HepG2 (cell line): Measurements from ENCODE around the gene UNC5CL. TPM values are rescaled to one million over a fixed set of nuclear protein-coding genes. Genes with fewer than 3 reads are reported as not detected.

Experiments
- ATF6 ChIP-seq: sonication (generic); formaldehyde crosslinking; conservative IDR thresholded peaks from 2 replicates; pipeline ENCODE4 v1.4.0; 2020; ENCODE audit warnings: missing genetic modification reagents
- BORCS8-MEF2B ChIP-seq: sonication (generic); formaldehyde crosslinking; IDR thresholded peaks from 2 replicates; pipeline ENCODE4 v1.8.0; 2022; ENCODE audit warnings: mild to moderate bottlenecking, missing genetic modification reagents
- CCDC6 ChIP-seq: sonication (generic); formaldehyde crosslinking; IDR thresholded peaks from 2 replicates; pipeline ENCODE4 v1.8.1; 2022; ENCODE audit warnings: mild to moderate bottlenecking, missing genetic modification reagents, moderate library complexity
- DR1 ChIP-seq: sonication (generic); formaldehyde crosslinking; IDR thresholded peaks from 2 replicates; pipeline ENCODE4 v1.8.0; 2021; ENCODE audit warnings: mild to moderate bottlenecking, missing genetic modification reagents, inconsistent platforms
- ESRRA ChIP-seq: sonication (generic); formaldehyde crosslinking; IDR thresholded peaks from 2 replicates; pipeline ENCODE4 v1.5.1; 2020; ENCODE audit warnings: mild to moderate bottlenecking, low read depth, missing genetic modification reagents
- HIC2 ChIP-seq: sonication (generic); formaldehyde crosslinking; IDR thresholded peaks from 2 replicates; pipeline ENCODE4 v1.9.0; 2022; ENCODE audit warnings: low read depth, missing genetic modification reagents
- IKZF1 ChIP-seq: fragments of 450-650 bp; IDR thresholded peaks from 2 replicates; pipeline ENCODE4 v1.7.1; 2016
- IRX3 ChIP-seq: sonication (generic); formaldehyde crosslinking; IDR thresholded peaks from 2 replicates; pipeline ENCODE4 v1.8.1; 2023; ENCODE audit warnings: mild to moderate bottlenecking, low read depth, missing genetic modification reagents, borderline replicate concordance
- KDM4B ChIP-seq: sonication (generic); formaldehyde crosslinking; IDR thresholded peaks from 2 replicates; pipeline ENCODE4 v1.4.0; 2020; ENCODE audit warnings: missing genetic modification reagents
- KLF9 ChIP-seq: IDR thresholded peaks from 2 replicates; pipeline ENCODE4 v1.6.1; 2016; ENCODE audit warnings: low read depth
- NFYB ChIP-seq: sonication (generic); formaldehyde crosslinking; IDR thresholded peaks from 2 replicates; pipeline ENCODE4 v1.4.0; 2020; ENCODE audit warnings: missing genetic modification reagents
- NFYC ChIP-seq: IDR thresholded peaks from 2 replicates; pipeline ENCODE4 v1.6.1; 2016; ENCODE audit warnings: missing genetic modification reagents, missing compliant biosample characterization
- POLR2G ChIP-seq: fragments of 200-400 bp; formaldehyde crosslinking; IDR thresholded peaks from 2 replicates; pipeline ENCODE4 v1.6.1; 2018; ENCODE audit warnings: mild to moderate bottlenecking, low read depth, low read length, moderate library complexity
- SMAD9 ChIP-seq: sonication (generic); formaldehyde crosslinking; IDR thresholded peaks from 2 replicates; pipeline ENCODE4 v1.5.1; 2020; ENCODE audit warnings: mild to moderate bottlenecking, missing genetic modification reagents
- TARDBP ChIP-seq: sonication (generic); formaldehyde crosslinking; IDR thresholded peaks from 2 replicates; pipeline ENCODE4 v1.8.0; 2022; ENCODE audit warnings: mild to moderate bottlenecking, missing genetic modification reagents
- ZBTB1 ChIP-seq: sonication (generic); formaldehyde crosslinking; IDR thresholded peaks from 2 replicates; pipeline ENCODE4 v1.4.0; 2020; ENCODE audit warnings: missing genetic modification reagents, borderline replicate concordance
- ZBTB39 ChIP-seq: sonication (generic); formaldehyde crosslinking; IDR thresholded peaks from 2 replicates; pipeline ENCODE4 v1.5.0; 2020; ENCODE audit warnings: missing genetic modification reagents
- ZNF12 ChIP-seq: sonication (generic); formaldehyde crosslinking; IDR thresholded peaks from 2 replicates; pipeline ENCODE4 v1.5.0; 2020; ENCODE audit warnings: missing genetic modification reagents
- ZNF256 ChIP-seq: sonication (generic); formaldehyde crosslinking; conservative IDR thresholded peaks from 2 replicates; pipeline ENCODE4 v1.4.0; 2020; ENCODE audit warnings: missing genetic modification reagents
- ZNF260 ChIP-seq: sonication (generic); formaldehyde crosslinking; IDR thresholded peaks from 2 replicates; pipeline ENCODE4 v1.4.0; 2020; ENCODE audit warnings: missing genetic modification reagents, low read depth, mild to moderate bottlenecking, borderline replicate concordance
- ZNF354B ChIP-seq: sonication (generic); formaldehyde crosslinking; IDR thresholded peaks from 2 replicates; pipeline ENCODE4 v1.8.0; 2022; ENCODE audit warnings: mild to moderate bottlenecking, missing genetic modification reagents
- ZNF580 ChIP-seq: IDR thresholded peaks from 2 replicates; pipeline ENCODE4 v1.6.1; 2016; ENCODE audit warnings: low read depth, borderline replicate concordance
- ZNF619 ChIP-seq: sonication (generic); formaldehyde crosslinking; IDR thresholded peaks from 2 replicates; pipeline ENCODE4 v1.4.0; 2020; ENCODE audit warnings: mild to moderate bottlenecking, missing genetic modification reagents
- ZNF670 ChIP-seq: sonication (generic); formaldehyde crosslinking; IDR thresholded peaks from 2 replicates; pipeline ENCODE4 v1.8.0; 2022; ENCODE audit warnings: mild to moderate bottlenecking, missing genetic modification reagents, borderline replicate concordance
- ZNF781 ChIP-seq: sonication (generic); formaldehyde crosslinking; IDR thresholded peaks from 2 replicates; pipeline ENCODE4 v1.5.1; 2020; ENCODE audit warnings: borderline replicate concordance, mild to moderate bottlenecking, missing genetic modification reagents; ENCODE audit errors: not compliant biosample characterization
- polyA plus RNA-seq, 8 experiments: library from polyadenylated mRNA; depleted of rRNA in 3 of 8; stranded (reverse) in 7 of 8; unstranded in 1 of 8; fragments of >200 nt; fragmentation: Illumina TruSeq in 4 of 8; extraction: Trizol in 4 of 8; gene quantifications; 2 replicates each; pipeline versions ENCODE4 v1.2.1 to v1.2.3, GENCODE V29; 2011 to 2016; ENCODE audit warnings: low read depth in 4 of 8, missing spikeins in 1 of 8, mixed read lengths in 1 of 8; ENCODE audit not compliant: insufficient read depth in 1 of 8
- total RNA-seq, 5 experiments: library from RNA; depleted of rRNA; stranded (reverse); fragments of >200 nt; fragmentation: Illumina TruSeq; extraction: Trizol; gene quantifications; 2 replicates each; pipeline ENCODE4 v1.2.3, GENCODE V29; 2016; ENCODE audit warnings: low read depth in 1 of 5

The UNC5CL gene
- total and polyA plus RNA-seq, 2 of the 13 experiments (the other 11 are each of a cell fraction or from before 2014, with no cell fraction given), result 2.4 to 2.5 TPM

- TF ChIP-seq ATF6 (CRISPR knock-in tag) (no peak), IKZF1 (no peak), ZNF781 (peak; percentile 62), SMAD9 (CRISPR knock-in tag) (no peak), POLR2G (peak; percentile 98), BORCS8-MEF2B (CRISPR knock-in tag) (no peak; the same call in 1 of the 2 replicates), ESRRA (CRISPR knock-in tag) (no peak; the same call in 1 of the 2 replicates), NFYB (peak; percentile 76), IRX3 (CRISPR knock-in tag) (no peak), ZNF670 (CRISPR knock-in tag) (peak; percentile 6; the same call in 1 of the 2 replicates), ZBTB1 (no peak), HIC2 (CRISPR knock-in tag) (no peak), NFYC (CRISPR knock-in tag) (peak; percentile 71; the same call in 1 of the 2 replicates), TARDBP (CRISPR knock-in tag) (peak; percentile 7; the same call in 1 of the 2 replicates), CCDC6 (CRISPR knock-in tag) (peak; percentile 57; the same call in 1 of the 2 replicates), ZNF619 (peak; percentile 95), KLF9 (CRISPR knock-in tag) (peak; percentile 69), ZNF256 (CRISPR knock-in tag) (0 out of 2 replicates have a peak, but pooled peaks have one; percentile 24), KDM4B (CRISPR knock-in tag) (no peak), ZNF580 (CRISPR knock-in tag) (peak; percentile 83), ZBTB39 (CRISPR knock-in tag) (no peak), DR1 (peak; percentile 34), ZNF12 (CRISPR knock-in tag) (no peak), ZNF260 (CRISPR knock-in tag) (no peak), ZNF354B (CRISPR knock-in tag) (no peak)
Measured at GRCh38 chr6:41071923-41072835, 33.2 kb upstream of the UNC5CL start, which contains the start of gene OARD1 (continued).
